GM19372 (cell line): ENCODE measurements around the gene C7orf57.
"Not testable (repeated sequence)": the region's sequence is repeated elsewhere in the genome, so short reads cannot be mapped to it uniquely, and the experiment has no call there.

Source experiments
- ATAC-seq: cut with Tn5 transposase; IDR thresholded peaks from one replicate; pipeline ENCODE4 v1.9.1; 2021; ENCODE audit warnings: mild to moderate bottlenecking, low read depth, moderate library complexity; ENCODE audit not compliant: unreplicated experiment

The C7orf57 gene

DNA sequence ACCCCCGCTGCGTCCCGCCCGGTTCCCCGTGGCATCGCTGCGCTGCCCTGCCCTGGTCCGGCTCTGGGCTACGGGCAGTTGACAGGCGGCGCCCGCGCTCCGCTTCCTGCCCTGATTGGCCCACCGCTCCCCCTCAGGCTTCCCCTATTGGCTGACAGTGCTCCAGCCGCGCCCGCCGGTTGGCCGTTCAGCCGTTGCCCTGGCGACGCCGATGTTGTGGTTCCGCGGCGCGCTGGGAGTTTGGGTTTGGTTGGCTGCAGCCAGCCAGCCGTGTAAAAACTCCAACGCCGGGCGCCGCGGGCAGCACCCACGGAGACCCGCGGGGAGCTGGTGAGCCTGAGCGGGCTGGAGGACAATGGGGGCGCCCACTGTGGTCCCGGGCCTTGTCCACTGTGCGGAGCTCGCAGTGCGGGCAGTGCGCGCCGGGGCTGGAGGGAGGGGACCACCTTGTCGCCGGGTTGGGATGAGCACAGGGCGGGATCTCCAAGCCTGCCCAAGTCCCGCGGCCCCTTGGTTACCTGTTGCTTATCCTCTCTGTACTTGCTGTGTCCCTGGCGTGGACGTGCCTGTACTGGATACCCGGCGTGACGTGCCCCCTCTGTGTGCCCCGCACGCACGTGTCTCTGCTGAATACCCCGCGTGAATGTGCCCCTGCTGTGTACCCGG is at the start of gene C7orf57:
Gene C7orf57 (plus strand): TSS at position 243 of the 666 bp plus-strand sequence. CDS start 766 bp downstream, outside the sequence.
- peak; percentile 99 for ATAC-seq

GRCh38 chr7:47988496-47989386 is 46.6 kb upstream of the C7orf57 start:
- ATAC-seq = no peak

DNA sequence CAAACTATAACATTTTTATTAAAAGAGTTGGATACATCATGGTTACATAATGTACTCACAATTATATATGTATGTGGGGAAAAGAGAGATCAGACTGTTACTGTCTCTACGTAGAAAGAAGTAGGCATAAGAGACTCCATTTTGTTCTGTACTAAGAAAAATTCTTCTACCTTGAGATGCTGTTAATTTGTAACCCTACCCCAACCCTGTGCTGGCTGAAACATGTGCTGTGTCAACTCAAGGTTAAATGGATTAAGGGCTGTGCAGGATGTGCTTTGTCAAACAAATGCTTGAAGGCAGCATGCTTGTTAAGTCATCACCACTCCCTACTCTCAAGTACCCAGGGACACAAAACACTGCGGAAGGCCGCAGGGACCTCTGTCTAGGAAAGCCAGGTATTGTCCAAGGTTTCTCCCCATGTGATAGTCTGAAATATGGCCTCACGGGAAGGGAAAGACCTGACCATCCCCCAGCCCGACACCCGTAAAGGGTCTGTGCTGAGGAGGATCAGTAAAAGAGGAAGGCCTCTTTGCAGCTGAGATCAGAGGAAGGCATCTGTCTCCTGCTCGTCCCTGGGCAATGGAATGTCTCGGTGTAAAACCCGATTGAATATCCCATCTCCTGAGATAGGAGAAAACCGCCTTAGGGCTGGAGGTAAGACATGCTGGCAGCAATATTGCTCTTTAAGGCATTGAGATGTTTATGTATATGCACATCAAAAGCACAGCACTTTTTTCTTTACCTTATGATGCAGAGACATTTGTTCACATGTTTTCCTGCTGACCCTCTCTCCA is 45.5 kb upstream of the C7orf57 start:
- ATAC-seq = not testable (repeated sequence)

GRCh38 chr7:47990592-47990991 is 44.8 kb upstream of the C7orf57 start:
- ATAC-seq = no peak

- no peak for ATAC-seq
These were observed 44.1 kb upstream of the C7orf57 start for GRCh38 chr7:47991270-47991669.

- peak; percentile 100 for ATAC-seq
These were observed 43.5 kb upstream of the C7orf57 start for GRCh38 chr7:47991741-47992311.

DNA sequence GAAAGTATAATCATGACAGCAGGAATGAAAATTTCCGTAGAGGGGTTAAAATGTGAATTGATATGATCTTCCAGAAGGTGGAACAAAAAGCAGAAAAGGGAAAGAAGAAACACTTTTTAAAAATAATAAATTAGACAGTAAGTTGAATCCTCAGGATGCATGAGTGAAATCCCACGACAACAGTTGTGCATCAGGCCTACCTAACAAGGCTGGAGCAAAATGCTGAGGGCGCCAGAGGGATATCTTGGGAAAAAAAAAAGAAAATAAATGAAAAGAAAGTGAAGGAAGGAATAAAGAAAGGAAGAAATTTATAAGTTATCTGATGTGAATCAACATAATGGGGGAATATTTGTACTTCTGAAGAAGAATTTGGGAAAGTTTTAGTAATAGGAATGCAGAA is 42.9 kb upstream of the C7orf57 start:
- no peak for ATAC-seq

DNA sequence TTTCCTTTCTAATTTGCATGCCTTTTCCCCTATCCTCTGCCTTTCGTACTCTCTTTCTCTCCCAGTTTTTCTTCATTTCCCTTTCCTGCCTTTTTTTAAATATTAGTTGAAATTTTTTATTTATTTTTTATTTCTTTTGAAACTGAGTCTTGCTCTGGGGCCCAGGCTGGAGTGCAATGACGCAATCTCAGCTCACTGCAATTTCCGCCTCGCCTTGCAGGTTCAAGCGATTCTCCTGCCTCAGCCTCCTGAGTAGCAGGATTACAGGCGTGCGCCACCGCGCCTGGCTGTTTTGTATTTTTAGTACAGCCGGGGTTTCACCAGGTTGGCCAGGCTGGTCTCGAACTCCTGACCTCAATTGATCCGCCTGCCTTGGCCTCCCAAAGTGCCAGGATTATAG is 35.9 kb upstream of the C7orf57 start:
- no peak for ATAC-seq

- not testable (repeated sequence) for ATAC-seq
These were observed 35.2 kb upstream of the C7orf57 start for GRCh38 chr7:48000164-48000563.

DNA sequence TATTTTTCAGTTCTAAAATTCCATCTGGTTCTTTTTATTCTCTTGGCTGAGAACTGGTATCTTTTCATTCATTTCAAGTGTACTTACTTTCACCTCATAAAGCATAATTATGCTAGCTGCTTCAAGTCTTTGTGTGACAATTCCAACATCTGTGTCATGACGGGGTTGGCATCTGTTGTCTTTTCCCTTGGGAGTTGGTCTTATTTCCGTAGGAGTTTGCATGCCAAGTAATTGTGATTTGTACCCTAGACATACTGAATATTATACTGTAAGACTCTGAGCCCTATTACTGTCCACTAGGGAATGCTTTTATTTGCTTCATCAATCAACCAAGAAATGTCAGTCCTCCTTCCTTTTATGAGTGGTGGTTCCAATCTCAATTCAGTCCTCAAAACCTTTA is 31.3 kb upstream of the C7orf57 start:
- no peak for ATAC-seq

DNA sequence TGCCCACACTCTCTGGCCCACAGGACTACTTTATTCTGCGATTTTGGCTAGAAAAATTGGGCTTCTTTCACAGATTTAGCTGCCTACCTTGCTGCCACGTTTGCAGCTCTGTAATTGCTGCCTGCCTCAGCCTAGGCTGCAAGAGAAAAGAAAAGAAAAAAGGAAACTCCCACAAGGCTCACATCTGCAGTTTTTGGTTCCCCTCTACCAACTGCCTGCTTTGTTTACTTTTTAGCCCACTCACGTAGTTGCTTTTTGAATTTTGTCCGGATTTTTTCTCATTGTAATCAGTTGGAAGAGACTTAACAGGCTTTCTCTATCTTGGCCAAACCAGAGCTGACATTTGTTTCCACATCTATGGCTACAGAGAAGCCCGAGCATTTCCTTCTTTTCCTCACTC is 30.7 kb upstream of the C7orf57 start:
- no peak for ATAC-seq

- no peak for ATAC-seq
These were observed 28.5 kb upstream of the C7orf57 start for GRCh38 chr7:48006866-48007265.

GRCh38 chr7:48009257-48009656 is 26.1 kb upstream of the C7orf57 start:
- ATAC-seq = no peak

DNA sequence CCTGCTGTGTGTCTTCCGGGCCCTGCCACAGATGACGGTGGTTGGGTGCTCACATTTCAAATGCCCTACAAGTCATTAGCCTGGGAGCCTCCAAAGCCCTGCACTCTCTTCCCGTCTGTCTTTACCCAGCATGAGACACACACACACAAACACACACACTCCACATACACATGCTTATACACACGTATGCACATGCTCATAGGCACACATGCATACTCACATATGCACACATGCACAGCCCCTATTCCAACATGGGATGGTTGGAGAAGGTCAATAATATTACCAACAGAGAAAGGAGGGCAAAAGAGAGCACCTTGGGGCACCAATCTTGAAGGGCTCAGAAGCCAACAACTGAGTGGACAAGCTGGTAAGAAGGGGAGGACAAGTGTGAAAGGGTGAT is 25.4 kb upstream of the C7orf57 start:
- ATAC-seq = no peak

GRCh38 chr7:48011323-48011722 is 24.0 kb upstream of the C7orf57 start:
- ATAC-seq = no peak

GRCh38 chr7:48011951-48012350 is 23.4 kb upstream of the C7orf57 start:
- ATAC-seq = no peak

GRCh38 chr7:48016641-48017040 is 18.7 kb upstream of the C7orf57 start:
- ATAC-seq = no peak

DNA sequence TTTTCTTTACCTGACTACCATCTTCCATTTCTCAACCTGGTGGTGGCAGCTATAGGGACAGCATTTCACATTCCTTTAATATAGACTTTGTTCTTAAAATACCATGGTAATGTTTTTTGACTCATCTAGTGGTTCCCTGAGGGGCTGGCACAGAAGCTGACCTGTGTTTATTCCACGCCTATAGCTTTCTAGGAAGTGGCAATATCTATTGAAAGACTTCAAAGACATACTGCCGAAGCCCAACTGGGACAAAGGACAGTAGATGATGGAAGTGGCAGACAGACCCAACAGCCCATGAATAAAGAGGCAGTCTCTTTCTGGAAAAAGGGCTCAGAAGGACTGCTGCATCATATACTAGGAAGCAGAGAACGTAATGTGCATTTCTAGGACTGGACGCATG is 17.7 kb upstream of the C7orf57 start:
- ATAC-seq = no peak

GRCh38 chr7:48025624-48026023 is 9.7 kb upstream of the C7orf57 start:
- ATAC-seq = no peak

GRCh38 chr7:48028938-48029337 is 6.4 kb upstream of the C7orf57 start, which contains the start of gene SUN3:
Gene SUN3 (minus strand): TSS chr7:48029107. CDS start chr7:48028938, 169 bp downstream.
- ATAC-seq = no peak

DNA sequence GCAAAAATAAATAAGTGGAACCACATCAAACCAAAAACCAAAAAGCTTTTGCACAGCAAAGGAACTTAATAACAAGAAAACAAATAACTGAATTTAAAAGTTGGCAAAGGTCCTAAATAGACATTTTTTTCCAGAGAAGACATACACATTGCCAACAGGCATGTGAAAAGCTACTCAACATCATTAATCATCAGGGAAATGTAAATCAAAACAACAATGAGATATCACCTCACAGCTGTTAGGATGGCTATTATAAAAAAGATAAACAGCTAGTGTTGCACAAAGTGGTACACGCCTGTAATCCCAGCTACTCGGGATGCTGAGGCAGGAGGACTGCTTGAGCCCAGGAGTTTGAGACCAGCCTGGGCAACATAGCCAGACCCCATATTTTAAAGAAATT is 4.2 kb upstream of the C7orf57 start:
- no peak for ATAC-seq
